GM18507 (cell line): ENCODE measurements around the gene WNK1.
"Not testable (repeated sequence)": the region's sequence is repeated elsewhere in the genome, so short reads cannot be mapped to it uniquely, and the experiment has no call there.

Experiments
- DNase-seq: peaks from one replicate; pipeline ENCODE4 v3.0.0; 2011; ENCODE audit warnings: low read depth; ENCODE audit not compliant: insufficient read length; ENCODE audit errors: extremely low spot score
- FAIRE-seq: peaks from 2 replicates; lab custom pipeline; 2011; peaks lifted over from hg19 to GRCh38; lab: Jason Lieb, UNC

WNK1 gene

DNA sequence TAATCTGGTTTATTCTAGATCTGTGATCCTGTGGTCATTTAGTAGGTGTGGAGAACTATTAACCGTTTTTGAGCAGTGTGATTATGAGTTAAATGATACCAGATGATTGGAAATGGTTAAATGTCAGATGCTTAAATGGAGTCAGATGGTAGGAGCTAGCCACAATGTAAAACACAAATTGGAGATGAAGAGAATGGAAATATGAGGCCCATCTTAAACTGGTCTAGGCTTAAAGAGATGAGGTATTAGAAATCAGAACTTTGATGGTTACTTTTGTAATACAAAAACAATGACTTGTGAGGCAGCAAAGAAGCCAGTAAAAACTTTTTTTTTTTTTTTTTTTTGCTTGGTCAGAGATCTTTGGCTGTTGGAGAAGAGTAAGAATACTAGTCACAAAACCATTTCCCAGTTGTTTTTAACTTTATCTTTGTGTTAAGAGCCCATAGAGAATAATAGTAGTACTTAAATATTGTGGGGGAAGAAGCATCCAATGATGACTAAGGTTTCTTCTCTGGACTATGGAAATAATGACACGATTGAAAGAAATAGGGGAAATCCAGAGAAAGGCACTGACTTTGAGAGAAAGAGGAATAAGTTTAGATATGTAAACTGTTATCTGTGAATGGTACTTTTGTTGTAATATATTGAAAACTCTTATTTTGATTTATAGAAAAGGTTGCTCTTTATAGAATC, 95.9 kb downstream of the WNK1 start:
- FAIRE-seq: no peak

DNA sequence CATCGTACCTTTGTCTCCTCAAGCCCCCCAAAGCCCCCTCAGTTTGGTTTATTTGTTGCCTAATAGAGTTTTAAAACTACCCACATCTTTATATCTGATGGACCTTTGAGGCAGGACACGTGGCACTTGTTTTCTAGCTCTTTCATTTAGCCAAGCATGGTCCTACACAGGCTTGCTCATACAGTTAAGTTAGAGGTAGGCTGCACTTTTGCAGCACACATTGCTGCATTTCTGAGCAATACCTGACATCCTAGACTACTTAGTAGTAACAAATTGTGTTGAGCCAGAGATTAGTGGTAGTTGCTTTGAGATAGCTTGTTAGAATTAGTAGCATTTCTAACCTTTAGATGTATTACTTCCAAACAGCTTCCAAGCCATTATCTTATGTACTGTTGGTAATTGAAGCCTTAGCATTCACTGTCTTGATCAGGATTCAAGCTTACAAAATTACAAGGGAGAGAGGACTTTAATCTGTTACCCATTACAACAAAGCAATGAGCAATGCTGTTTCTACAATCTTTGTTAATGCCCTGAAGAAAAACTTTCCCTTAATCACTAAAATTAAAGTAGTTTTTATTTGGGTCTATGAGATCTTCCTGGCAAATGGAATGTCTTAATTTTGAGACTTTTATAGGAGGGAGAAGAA, 96.6 kb downstream of the WNK1 start:
- FAIRE-seq (peak; percentile 5), DNase-seq (no peak)

More for the DNA sequence above, 95.9 kb downstream of the WNK1 start:
- no peak for DNase-seq

DNA sequence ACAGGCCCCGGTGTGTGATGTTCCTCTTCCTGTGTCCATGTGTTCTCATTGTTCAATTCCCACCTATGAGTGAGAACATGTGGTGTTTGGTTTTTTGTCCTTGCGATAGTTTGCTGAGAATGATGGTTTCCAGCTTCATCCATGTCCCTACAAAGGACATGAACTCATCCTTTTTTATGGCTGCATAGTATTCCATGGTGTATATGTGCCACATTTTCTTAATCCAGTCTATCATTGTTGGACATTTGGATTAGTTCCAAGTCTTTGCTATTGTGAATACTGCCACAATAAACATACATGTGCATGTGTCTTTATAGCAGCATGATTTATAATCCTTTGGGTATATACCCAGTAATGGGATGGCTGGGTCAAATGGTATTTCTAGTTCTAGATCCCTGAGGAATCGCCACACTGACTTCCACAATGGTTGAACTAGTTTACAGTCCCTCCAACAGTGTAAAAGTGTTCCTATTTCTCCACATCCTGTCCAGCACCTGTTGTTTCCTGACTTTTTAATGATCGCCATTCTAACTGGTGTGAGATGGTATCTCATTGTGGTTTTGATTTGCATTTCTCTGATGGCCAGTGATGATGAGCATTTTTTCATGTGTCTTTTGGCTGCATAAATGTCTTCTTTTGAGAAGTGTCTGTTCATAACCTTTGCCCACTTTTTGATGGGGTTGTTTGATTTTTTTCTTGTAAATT, 97.5 kb downstream of the WNK1 start:
- FAIRE-seq, DNase-seq: not testable (repeated sequence)

DNA sequence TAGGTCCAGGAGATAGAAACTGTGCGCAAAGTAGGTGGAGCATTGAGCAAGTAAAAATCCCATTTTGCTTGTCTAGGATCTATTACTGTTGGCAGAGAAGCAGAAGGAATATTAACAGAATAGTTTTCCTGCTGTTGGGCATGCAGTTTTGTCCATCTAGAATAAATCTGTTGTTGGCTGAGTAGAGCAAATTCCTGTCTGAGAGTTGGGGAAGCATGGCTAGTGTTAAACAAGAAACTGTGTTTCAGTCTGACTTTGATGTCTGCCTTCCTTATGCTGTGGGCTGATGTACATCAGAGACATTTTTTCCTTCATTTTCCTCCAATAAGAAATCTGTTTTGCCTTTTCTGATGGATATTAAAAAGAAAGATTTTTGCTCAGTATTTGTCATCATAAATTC, 99.0 kb downstream of the WNK1 start:
- DNase-seq: no peak
- peak; percentile 50 for FAIRE-seq

DNA sequence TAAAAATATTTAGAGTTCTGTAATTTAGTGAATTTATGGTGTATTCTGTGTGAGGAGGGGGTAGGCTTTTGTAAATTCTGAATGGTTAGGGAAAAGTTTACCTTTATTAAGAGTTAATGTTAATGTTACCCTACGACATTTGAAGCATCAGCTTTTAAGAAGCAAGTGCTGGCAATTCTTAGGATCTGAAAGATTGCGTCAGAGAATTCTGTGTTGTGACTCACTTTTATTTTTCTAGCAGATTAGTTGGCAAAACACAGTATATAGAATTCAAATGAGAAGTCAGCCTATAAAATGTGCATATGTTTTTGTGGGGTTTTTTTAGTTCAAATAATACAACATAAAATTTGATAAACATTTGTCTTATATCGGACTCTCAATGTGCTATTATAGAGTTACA, 99.5 kb downstream of the WNK1 start:
- FAIRE-seq (no peak), DNase-seq (no peak)

DNA sequence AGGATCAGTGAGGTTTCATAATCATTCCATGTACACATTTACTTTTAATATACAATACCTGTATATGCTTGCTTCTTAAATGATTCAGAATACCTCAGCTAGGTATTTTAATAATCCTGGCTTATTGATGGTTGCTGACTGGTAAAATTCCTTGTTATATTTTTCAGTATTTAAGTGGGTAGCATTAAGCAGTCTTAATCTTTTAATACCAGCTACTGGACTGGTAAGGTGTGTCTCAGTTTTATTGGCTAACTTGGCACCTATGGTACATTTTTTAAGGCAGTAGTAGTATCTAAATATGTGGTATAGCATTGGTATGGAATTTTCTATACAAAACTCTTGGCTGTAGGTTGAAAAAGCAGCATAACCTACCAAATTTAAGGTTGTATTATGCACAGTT, 100.5 kb downstream of the WNK1 start:
- no peak for FAIRE-seq

DNA sequence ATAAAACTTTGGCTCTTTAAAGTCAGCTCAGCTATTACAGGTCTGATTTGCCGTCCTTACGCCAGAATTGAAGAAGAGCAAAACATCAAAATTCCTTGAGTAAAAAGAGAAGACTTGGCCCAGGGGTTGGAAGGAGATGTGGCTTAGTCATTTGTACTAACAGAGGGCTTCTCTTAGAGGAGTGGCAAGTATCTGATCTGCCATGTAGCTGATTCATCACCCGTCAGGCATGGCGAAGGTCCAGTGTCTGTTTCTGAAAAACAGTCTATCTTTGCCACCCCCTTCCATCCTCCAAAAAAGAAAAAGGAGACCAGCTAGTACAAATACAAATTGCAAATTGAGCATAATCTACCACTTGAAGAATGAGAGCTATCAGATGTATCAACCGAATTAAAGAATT, 105.2 kb downstream of the WNK1 start:
- peak; percentile 5 for FAIRE-seq
- no peak for DNase-seq

More for the DNA sequence above, 100.5 kb downstream of the WNK1 start:
- no peak for DNase-seq

DNA sequence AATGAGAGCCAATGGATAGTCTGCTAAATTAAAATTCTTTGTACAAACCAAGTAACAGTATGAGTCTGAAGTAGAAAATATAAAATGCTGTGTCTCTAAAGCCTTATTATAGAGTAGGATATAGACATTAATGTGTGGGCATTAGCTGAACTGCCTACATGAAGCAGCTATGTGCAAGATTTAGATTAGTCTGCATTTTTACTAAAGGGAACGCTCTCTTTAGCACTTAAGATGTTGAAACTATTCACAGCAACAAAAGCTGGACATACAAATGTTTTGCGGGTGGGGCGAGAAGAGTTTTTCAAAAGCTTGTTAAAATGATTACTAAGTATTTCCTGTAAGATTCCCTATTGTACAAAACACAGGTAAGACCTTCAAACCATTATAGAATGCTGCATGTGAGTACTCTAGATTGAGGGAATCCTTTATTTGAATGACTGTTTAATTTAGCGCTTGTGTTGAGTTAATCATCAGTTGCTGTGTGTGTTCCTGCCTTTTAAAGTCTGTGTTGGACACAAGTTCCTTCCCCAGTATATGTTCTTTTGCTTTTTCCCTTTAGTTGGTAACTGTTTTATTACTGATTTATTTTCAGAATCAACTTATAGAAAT, 110.0 kb downstream of the WNK1 start:
- FAIRE-seq (no peak), DNase-seq (no peak)

DNA sequence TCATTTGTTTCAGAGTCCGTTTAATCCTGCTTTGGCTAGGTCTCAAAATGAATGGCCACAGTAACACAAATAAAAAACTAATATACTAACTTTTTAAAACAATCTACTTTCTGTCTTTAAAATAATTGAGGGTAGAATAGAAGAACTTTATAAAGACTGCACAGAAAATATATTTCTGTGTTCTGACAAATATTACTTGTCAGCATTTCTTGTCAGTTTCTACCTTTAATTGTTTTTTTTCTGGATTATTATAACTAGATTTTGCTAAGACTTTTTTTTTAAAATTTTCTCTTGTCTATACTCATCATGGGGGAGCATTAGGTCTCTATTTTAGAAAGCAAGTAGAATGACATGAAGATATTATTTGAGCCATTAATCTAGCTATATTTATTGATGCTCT, 110.9 kb downstream of the WNK1 start:
- DNase-seq: no peak
- FAIRE-seq: no peak

DNA sequence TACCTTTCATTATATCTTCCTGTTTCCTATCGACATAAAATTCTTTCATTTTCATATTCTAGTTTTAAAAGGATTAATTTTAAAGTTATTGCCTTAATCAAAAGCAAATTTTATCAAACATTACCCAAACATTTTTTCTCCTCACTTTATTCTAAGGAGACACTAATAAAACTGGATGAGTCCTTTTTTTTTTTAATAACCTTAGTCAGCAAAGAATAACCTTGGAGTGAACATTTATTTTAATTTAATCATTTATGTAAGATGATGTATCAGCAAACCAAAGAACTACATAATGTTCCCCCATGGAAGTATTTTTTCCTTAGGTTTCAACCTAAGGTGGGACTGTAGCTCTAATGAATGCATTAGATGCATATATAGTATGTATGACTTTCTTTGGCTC, 113.2 kb downstream of the WNK1 start:
- DNase-seq: no peak
- no peak for FAIRE-seq

DNA sequence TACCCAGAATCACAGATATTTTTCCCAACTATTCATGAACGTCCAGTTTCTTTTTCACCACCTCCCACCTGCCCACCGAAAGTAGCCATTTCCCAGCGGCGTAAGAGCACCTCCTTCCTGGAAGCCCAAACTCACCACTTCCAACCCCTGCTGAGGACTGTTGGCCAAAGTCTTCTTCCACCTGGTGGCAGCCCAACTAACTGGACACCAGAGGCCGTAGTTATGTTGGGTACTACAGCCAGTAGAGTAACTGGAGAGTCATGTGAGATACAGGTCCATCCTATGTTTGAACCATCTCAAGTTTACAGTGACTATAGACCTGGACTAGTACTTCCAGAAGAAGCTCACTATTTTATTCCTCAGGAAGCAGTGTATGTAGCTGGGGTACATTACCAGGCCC, 115.5 kb downstream of the WNK1 start:
- FAIRE-seq: no peak
- no peak for DNase-seq

DNA sequence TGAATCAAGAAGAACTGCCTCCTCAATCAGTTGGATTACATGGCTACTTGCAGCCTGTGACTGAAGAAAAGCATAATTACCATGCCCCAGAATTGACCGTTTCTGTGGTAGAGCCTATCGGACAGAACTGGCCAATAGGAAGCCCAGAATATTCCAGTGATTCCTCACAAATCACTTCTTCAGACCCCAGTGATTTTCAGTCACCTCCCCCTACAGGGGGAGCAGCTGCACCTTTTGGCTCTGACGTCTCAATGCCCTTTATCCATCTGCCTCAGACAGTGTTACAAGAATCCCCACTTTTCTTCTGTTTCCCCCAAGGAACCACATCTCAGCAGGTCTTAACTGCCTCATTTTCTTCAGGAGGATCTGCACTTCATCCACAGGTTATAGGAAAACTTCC, 116.3 kb downstream of the WNK1 start:
- no peak for FAIRE-seq
- DNase-seq: no peak

DNA sequence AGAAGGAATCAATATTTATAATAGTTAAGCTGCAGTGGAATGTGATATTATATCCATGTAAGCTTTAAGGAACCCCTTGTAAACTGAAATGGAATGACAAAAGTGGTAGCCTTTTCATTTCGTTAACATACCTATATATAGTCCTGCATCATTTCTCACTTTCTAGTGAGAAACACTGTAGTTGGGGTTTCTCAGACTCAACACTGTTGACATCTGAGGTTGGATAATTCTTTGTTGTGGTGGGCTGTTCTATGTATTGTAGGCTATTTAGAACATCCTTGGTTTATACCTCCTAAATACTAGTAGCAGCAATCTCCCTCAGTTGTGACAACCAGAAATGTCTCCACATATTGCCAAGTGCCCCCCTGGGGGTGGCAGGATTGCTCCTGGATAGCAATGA, 118.0 kb downstream of the WNK1 start:
- FAIRE-seq (no peak), DNase-seq (no peak)

DNA sequence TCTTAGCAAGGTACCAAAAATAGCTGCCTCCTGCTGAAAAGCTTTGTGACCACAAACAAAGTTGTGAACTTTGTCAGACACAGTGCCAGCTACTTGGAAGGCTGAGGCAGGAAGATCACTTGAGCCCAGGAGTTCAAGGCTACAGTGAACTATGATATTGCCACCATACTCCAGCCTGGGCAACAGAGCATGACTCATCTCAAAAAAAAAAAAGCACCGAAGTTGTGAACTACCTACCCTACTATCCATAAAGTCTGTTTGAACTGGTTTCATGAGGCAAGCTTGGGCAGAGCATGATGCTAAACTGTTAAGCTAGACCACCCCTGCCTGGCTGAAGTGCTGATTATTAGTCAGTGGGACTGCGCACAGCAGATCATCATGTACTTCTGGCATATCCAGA, 121.6 kb downstream of the WNK1 start:
- DNase-seq (no peak), FAIRE-seq (no peak)

DNA sequence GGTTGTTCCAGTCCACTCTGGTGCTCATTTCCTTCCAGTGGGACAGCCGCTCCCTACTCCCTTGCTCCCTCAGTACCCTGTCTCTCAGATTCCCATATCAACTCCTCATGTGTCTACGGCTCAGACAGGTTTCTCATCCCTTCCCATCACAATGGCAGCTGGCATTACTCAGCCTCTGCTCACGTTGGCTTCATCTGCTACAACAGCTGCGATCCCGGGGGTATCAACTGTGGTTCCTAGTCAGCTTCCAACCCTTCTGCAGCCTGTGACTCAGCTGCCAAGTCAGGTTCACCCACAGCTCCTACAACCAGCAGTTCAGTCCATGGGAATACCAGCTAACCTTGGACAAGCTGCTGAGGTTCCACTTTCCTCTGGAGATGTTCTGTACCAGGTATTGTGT, 127.3 kb downstream of the WNK1 start:
- no peak for DNase-seq
- FAIRE-seq: no peak

DNA sequence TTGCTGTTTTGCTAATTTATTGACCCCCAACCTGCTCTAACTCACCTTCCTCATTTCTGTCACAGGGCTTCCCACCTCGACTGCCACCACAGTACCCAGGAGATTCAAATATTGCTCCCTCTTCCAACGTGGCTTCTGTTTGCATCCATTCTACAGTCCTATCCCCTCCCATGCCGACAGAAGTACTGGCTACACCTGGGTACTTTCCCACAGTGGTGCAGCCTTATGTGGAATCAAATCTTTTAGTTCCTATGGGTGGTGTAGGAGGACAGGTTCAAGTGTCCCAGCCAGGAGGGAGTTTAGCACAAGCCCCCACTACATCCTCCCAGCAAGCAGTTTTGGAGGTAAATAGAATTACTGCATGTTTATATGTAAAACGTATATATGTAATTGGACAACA, 128.3 kb downstream of the WNK1 start:
- no peak for FAIRE-seq

DNA sequence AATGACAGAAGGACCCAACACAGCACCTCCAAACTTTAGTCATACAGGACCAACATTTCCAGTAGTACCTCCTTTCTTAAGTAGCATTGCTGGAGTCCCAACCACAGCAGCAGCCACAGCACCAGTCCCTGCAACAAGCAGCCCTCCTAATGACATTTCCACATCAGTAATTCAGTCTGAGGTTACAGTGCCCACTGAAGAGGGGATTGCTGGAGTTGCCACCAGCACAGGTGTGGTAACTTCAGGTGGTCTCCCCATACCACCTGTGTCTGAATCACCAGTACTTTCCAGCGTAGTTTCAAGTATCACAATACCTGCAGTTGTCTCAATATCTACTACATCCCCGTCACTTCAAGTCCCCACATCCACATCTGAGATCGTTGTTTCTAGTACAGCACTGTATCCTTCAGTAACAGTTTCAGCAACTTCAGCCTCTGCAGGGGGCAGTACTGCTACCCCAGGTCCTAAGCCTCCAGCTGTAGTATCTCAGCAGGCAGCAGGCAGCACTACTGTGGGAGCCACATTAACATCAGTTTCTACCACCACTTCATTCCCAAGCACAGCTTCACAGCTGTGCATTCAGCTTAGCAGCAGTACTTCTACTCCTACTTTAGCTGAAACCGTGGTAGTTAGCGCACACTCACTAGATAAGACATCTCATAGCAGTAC, 132.5 kb downstream of the WNK1 start:
- DNase-seq: no peak
- FAIRE-seq: no peak

More for the DNA sequence above, 128.3 kb downstream of the WNK1 start:
- DNase-seq: no peak

DNA sequence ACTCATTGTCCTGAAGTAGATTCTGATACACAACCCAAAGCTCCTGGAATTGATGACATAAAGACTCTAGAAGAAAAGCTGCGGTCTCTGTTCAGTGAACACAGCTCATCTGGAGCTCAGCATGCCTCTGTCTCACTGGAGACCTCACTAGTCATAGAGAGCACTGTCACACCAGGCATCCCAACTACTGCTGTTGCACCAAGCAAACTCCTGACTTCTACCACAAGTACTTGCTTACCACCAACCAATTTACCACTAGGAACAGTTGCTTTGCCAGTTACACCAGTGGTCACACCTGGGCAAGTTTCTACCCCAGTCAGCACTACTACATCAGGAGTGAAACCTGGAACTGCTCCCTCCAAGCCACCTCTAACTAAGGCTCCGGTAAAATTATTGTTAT, 133.3 kb downstream of the WNK1 start:
- FAIRE-seq (no peak), DNase-seq (no peak)

DNA sequence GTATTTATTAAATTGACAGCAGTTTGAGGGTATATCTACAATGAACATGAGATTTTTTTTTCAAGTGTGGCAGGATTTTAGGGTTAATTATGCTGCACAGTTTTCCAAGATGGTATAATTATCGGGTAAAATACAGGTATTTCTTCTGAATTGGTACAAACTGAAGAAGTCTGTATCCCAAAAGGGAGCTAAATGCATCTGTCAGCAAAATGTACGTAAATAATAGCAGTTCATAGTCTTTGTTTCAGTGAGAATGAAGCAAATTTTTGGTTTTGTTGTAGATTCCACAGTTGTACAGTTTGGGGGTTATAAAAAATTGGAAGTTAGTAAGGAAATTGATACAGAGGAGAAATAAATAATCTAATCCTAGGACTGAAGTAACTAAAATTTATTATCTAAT, 133.8 kb downstream of the WNK1 start:
- no peak for FAIRE-seq
- DNase-seq: no peak

DNA sequence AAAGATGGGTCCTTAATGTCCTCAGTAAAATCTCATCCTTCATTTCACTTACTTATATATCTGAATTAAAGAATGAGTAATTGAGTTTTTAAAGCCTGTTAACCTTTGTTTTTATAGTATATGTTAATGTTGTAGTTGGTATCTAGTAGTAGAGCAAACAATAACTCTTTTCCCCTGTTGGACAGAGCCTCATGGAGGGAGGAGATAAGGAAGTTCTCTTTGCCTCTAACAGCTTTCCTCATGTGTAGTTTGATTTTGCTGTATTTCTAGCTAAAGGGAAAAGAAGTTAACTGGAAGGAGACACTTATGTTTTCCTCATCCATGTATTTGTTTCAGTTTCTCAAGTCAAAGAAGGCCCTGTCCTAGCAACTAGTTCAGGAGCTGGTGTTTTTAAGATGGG, 141.8 kb downstream of the WNK1 start:
- FAIRE-seq: no peak
- no peak for DNase-seq
